Measurements from ENCODE around the gene ARL15.

DNA sequence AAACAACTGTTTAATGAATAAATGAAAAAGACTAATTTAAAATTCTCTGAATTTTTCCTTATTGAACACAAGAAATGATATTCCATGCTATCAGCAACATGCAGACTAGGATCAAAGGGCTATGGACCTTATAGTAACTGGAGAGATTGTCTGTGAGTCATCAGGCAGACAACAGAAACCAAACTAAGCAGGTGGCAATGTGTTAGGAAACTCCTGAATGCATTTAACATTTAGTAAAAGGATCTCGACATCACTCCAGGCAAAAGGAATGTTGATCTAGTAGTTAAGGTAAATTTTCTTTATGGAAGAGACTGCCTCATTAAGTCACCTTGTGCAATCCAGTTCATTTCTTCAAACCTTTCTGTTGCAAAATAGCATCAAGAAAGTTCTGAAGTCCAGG, 58.4 kb downstream of the ARL15 start:
- TF ChIP-seq, protein P1, sequence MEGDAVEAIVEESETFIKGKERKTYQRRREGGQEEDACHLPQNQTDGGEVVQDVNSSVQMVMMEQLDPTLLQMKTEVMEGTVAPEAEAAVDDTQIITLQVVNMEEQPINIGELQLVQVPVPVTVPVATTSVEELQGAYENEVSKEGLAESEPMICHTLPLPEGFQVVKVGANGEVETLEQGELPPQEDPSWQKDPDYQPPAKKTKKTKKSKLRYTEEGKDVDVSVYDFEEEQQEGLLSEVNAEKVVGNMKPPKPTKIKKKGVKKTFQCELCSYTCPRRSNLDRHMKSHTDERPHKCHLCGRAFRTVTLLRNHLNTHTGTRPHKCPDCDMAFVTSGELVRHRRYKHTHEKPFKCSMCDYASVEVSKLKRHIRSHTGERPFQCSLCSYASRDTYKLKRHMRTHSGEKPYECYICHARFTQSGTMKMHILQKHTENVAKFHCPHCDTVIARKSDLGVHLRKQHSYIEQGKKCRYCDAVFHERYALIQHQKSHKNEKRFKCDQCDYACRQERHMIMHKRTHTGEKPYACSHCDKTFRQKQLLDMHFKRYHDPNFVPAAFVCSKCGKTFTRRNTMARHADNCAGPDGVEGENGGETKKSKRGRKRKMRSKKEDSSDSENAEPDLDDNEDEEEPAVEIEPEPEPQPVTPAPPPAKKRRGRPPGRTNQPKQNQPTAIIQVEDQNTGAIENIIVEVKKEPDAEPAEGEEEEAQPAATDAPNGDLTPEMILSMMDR (IDR thresholded peaks at IDR 0.05) = no peak
- no peak for TF ChIP-seq POLR2AphosphoS5 (IDR thresholded peaks at IDR 0.05)
- no peak for TF ChIP-seq POLR2A (IDR thresholded peaks at IDR 0.05)

Measured in breast epithelium (tissue), 3 donors.